Smooth muscle cell (in vitro differentiated cells): ENCODE data around the gene PVALB. TPM values are rescaled to one million over a fixed set of nuclear protein-coding genes. Genes with fewer than 3 reads are reported as not detected.

Experiments used
- DNase-seq: peaks from one replicate; lab custom pipeline; 2025; ENCODE audit not compliant: unreplicated experiment; lab: John Stamatoyannopoulos, UW
- H2AFZ ChIP-seq: fragments of 200-600 bp; sonication (generic); 2 replicates; pipeline ENCODE4 v1.6.0; 2016; ENCODE audit warnings: antibody characterized with exemption, low read depth, mild to moderate bottlenecking
- H3F3A ChIP-seq: fragments of 200-600 bp; sonication (generic); 2 replicates; pipeline ENCODE4 v1.6.0; 2017; ENCODE audit warnings: antibody characterized with exemption, low read depth
- H3K27ac ChIP-seq: fragments of 200-600 bp; sonication (generic); 2 replicates; pipeline ENCODE4 v1.5.1; 2016; ENCODE audit warnings: low read depth, mild to moderate bottlenecking
- H3K27me3 ChIP-seq: fragments of 200-600 bp; sonication (generic); 2 replicates; pipeline ENCODE4 v1.6.1; 2016; ENCODE audit warnings: low read depth, mild to moderate bottlenecking
- H3K36me3 ChIP-seq: fragments of 200-600 bp; sonication (generic); 2 replicates; pipeline ENCODE4 v1.5.1; 2016; ENCODE audit warnings: low read depth
- H3K4me1 ChIP-seq: fragments of 200-600 bp; sonication (generic); 2 replicates; pipeline ENCODE4 v1.5.1; 2016; ENCODE audit warnings: low read depth
- H3K4me2 ChIP-seq: fragments of 200-600 bp; sonication (generic); 2 replicates; pipeline ENCODE4 v1.6.0; 2016; ENCODE audit warnings: mild to moderate bottlenecking
- H3K4me3 ChIP-seq: fragments of 200-600 bp; sonication (generic); 2 replicates; pipeline ENCODE4 v1.5.1; 2016; ENCODE audit warnings: mild to moderate bottlenecking
- H3K79me2 ChIP-seq: fragments of 200-600 bp; sonication (generic); 2 replicates; pipeline ENCODE4 v1.6.0; 2016; ENCODE audit warnings: low read depth, mild to moderate bottlenecking
- H3K9ac ChIP-seq: fragments of 200-600 bp; sonication (generic); 2 replicates; pipeline ENCODE4 v1.6.0; 2016; ENCODE audit warnings: low read depth
- H3K9me3 ChIP-seq: fragments of 200-600 bp; sonication (generic); replicated peaks from 2 replicates; pipeline ENCODE4 v1.5.1; 2016; ENCODE audit warnings: low read depth
- H4K20me1 ChIP-seq: fragments of 200-600 bp; sonication (generic); 2 replicates; pipeline ENCODE4 v1.6.0; 2016; ENCODE audit warnings: low read depth
- WGBS: methylation state at CpG from one replicate; pipeline ENCODE4 v1.1.7; 2016; ENCODE audit warnings: low lambda C conversion rate; 5-methylcytosine and 5-hydroxymethylcytosine counted together
- polyA plus RNA-seq: library from polyadenylated mRNA; unstranded; fragments of >200 nt; fragmentation: Nextera tagmentation; extraction: Ambion mirVana; gene quantifications from 2 replicates; pipeline ENCODE4 v1.2.1, GENCODE V29; 2016
- total RNA-seq: library from RNA; depleted of rRNA; stranded (reverse); fragments of >200 nt; gene quantifications from 2 replicates; pipeline ENCODE4 v1.2.3, GENCODE V29; 2014
- TF ChIP-seq, protein P1 (sequence below): fragments of 200-600 bp; sonication (generic); IDR thresholded peaks from 2 replicates; pipeline ENCODE4 v1.5.1; 2017; ENCODE audit warnings: borderline replicate concordance, mild to moderate bottlenecking, antibody characterized with exemption; ENCODE audit not compliant: insufficient read depth, poor library complexity, severe bottlenecking

PVALB gene
- total and polyA plus RNA-seq, 2 experiments from 2014 or later = not detected

DNA sequence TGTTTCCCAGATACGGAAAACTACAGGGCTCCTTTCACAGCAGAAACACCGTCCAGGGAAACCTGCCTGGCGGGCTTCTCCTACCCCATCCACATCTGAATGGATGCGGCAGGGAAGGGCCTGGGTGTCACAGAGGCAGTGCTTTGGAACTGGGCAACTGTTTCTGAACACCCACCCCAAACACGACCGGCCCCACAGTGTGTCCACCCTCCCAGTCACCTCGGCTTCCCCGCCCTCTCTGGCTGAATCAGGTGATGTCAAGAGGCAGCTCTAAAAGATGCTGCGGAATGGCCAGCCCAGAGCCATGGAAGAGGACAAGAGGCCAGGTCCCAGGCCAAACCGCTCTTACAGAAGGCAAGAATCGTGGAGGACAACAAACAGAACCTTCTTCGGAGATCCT lies 62.9 kb downstream of the PVALB start:
- Histone ChIP-seq H3K27ac (no peak overlapping the region), H3K9me3 (no peaks in the 10 kb centered on the region), H3K4me2 (no peak overlapping the region), H3K9ac (no peak overlapping the region), H3K36me3 (no peaks in the 10 kb centered on the region), H3K4me1 (no peaks in the 10 kb centered on the region), H3K4me3 (no peak overlapping the region), H3K27me3 (peaks cover 13% of the 10 kb centered on the region), H2AFZ (no peak overlapping the region), H4K20me1 (no peaks in the 10 kb centered on the region), H3F3A (no peaks in the 10 kb centered on the region), H3K79me2 (no peaks in the 10 kb centered on the region)
- TF ChIP-seq, protein P1, sequence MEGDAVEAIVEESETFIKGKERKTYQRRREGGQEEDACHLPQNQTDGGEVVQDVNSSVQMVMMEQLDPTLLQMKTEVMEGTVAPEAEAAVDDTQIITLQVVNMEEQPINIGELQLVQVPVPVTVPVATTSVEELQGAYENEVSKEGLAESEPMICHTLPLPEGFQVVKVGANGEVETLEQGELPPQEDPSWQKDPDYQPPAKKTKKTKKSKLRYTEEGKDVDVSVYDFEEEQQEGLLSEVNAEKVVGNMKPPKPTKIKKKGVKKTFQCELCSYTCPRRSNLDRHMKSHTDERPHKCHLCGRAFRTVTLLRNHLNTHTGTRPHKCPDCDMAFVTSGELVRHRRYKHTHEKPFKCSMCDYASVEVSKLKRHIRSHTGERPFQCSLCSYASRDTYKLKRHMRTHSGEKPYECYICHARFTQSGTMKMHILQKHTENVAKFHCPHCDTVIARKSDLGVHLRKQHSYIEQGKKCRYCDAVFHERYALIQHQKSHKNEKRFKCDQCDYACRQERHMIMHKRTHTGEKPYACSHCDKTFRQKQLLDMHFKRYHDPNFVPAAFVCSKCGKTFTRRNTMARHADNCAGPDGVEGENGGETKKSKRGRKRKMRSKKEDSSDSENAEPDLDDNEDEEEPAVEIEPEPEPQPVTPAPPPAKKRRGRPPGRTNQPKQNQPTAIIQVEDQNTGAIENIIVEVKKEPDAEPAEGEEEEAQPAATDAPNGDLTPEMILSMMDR = no peak
- no peak for DNase-seq
- 86% methylated on average over 12 of the region's 12 CpGs for WGBS

DNA sequence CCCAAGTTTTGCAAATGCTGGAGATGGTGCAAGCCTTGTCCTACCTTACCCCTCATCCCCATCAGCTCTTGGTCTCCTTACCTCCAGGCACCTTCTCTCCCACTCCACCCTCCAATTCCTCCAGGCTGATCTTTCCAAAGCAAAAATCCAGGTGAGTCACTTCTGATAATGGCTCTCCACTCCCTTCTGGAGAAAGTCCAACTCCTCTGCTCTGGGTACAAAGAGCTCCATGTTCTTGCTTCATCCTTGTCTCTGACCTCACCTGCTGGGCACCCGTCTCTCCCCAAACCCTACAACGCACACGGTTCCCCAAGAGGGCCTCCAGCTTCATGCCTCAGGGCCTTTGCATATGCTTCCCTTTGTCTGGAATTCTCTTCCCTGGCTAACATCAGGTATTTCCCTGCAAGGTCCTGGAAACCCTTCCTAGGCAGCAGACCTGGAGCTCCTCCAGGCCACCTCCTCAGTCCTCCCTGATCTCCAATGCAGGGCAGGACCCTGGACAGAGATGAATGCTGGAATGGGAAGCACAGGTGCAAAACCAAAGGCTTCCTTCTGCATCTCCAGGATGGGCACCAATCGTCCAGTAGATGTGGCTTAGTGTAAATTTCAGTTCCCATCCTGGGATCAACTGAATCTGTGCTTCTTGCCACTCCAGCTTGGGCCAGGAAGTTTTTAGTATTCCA lies 63.6 kb downstream of the PVALB start:
- Histone ChIP-seq H3K9me3 (no peaks in the 10 kb centered on the region), H3K4me3 (no peak overlapping the region), H4K20me1 (no peaks in the 10 kb centered on the region), H3F3A (no peaks in the 10 kb centered on the region), H3K9ac (no peak overlapping the region), H3K4me1 (no peaks in the 10 kb centered on the region), H3K27ac (no peak overlapping the region), H3K4me2 (no peak overlapping the region), H3K79me2 (no peaks in the 10 kb centered on the region), H3K27me3 (peaks cover 13% of the 10 kb centered on the region), H2AFZ (no peak overlapping the region), H3K36me3 (no peaks in the 10 kb centered on the region)
- TF ChIP-seq, protein P1 = no peak
- no peak for DNase-seq
- 77% methylated on average over 4 of the region's 4 CpGs for WGBS

Other genes starting within 250 kb of the PVALB start
- not detected in 2 replicates for gene CACNG2, start 113.3 kb downstream of the PVALB start, total RNA-seq
- not detected in 2 replicates for gene CACNG2, start 113.3 kb downstream of the PVALB start, polyA plus RNA-seq
- 12.5 and 16.0 TPM in 2 replicates for gene IFT27, start 40.9 kb downstream of the PVALB start, total RNA-seq
- gene IFT27, start 40.9 kb downstream of the PVALB start, polyA plus RNA-seq = 43.2 and 46.8 TPM in 2 replicates
- not detected in 2 replicates for gene NCF4, start 44.0 kb upstream of the PVALB start, total RNA-seq
- 0.15 and 0.41 TPM in 2 replicates for gene NCF4, start 44.0 kb upstream of the PVALB start, polyA plus RNA-seq
- 0.22 TPM in 1 of 2 replicates, not detected in the other for gene CSF2RB, start 96.6 kb upstream of the PVALB start, total RNA-seq
- gene CSF2RB, start 96.6 kb upstream of the PVALB start, polyA plus RNA-seq = 0.25 and 0.43 TPM in 2 replicates
- gene TST, start 202.4 kb upstream of the PVALB start, total RNA-seq = 10.4 and 19.9 TPM in 2 replicates
- gene TST, start 202.4 kb upstream of the PVALB start, polyA plus RNA-seq = 15.0 and 17.5 TPM in 2 replicates
- gene MPST, start 202.7 kb upstream of the PVALB start, total RNA-seq = 49.9 and 55.3 TPM in 2 replicates
- 105 and 119 TPM in 2 replicates for gene MPST, start 202.7 kb upstream of the PVALB start, polyA plus RNA-seq
- gene KCTD17, start 234.7 kb upstream of the PVALB start, total RNA-seq = 8.2 and 20.0 TPM in 2 replicates
- gene KCTD17, start 234.7 kb upstream of the PVALB start, polyA plus RNA-seq = 31.8 and 36.9 TPM in 2 replicates